ENCODE data around the gene C3orf20.

The C3orf20 gene

DNA sequence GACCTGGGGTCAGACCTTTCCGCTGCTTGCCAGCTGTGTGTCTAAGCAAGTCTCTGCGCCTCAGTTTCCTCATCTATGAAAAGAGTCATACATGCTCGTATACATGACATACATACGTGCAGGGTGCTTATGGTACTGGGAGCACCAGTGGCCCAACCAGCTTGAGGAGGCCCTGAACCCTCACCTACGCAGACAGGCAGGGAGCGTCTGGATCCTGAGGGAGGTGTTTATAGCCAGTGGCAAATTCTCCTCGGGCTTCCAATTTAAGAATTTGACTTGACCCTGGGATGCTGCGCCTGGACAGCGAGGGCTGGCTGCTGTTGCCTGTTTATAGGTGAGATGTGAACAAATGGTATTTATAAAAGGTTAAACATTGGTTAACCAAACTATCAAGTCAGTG, 126.1 kb downstream of the C3orf20 start:
- Histone ChIP-seq H3K36me3 (ENCODE audit: insufficient read depth, low read length) (no peaks in the 10 kb centered on the region), H3K27me3 (ENCODE audit: insufficient read depth, low read length) (no peaks in the 10 kb centered on the region), H3K4me1 (ENCODE audit: insufficient read depth, low read length) (no peaks in the 10 kb centered on the region), H3K9me3 (ENCODE audit: insufficient read depth, low read depth, low read length) (no peaks in the 10 kb centered on the region), H3K4me3 (ENCODE audit: low read length) (no peak overlapping the region), H3K9ac (ENCODE audit: low read depth, low read length) (no peak overlapping the region), H3K27ac (ENCODE audit: low read depth, low read length) (no peak overlapping the region)
- WGBS, result 93% methylated on average over 9 of the region's 9 CpGs

DNA sequence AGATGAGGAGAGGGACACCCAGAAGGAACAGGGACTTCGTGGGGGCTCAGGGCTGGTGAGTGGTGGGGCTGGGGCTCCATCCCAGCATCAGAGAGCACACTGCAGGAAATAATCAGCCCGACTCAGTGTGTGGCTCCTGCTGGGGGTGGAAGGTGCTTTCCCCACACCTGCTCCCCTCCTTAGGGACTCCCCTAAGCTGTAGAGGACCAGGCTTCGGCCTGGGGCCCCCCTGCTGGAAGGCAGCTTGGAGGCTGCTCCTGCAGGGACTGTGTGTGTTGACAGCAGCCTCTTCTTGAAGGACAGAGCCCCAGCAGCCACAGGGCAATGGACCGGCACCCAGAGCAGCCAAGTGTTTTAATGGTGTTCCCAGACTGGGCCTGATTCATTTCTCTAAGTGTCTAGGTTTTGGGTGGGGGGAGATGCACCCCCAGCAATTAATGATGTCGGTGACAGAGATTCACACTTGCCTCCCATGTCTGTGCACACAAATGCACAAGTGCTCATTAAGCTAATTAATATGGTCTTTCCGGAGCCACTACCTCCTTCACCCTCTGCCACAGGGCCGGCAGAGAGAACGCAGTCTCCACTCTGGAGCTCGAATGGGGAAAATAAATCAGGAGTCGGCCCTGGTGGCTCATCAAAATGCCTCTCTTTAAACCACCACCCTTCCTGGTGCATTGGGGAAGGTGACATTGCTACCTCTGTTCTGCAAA, 126.9 kb downstream of the C3orf20 start:
- Histone ChIP-seq H3K27ac (ENCODE audit: low read depth, low read length) (no peak overlapping the region), H3K27me3 (ENCODE audit: insufficient read depth, low read length) (no peaks in the 10 kb centered on the region; the same call in 1 of the 2 replicates), H3K4me1 (ENCODE audit: insufficient read depth, low read length) (no peaks in the 10 kb centered on the region), H3K9me3 (ENCODE audit: insufficient read depth, low read depth, low read length) (no peaks in the 10 kb centered on the region), H3K36me3 (ENCODE audit: insufficient read depth, low read length) (no peaks in the 10 kb centered on the region), H3K9ac (ENCODE audit: low read depth, low read length) (no peak overlapping the region), H3K4me3 (ENCODE audit: low read length) (no peak overlapping the region)
- WGBS, result 76% methylated on average over 10 of the region's 10 CpGs

DNA sequence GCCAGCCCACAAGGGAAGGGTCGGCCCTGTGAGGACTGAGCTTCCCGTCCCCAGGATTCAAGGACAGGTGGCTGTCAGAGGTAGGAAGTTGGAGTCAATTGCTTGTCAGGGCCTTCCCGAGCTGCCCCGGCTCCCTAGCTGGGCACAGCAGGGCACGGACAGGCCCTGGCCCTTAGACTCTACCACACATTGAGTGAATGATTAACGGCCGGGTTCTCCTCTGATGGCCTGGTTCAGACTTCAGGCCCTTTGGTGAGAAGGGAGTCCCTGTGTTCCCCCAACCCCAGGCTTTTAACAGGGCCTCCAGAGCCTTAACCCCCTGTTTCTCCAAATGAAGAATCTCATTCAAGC, 127.4 kb downstream of the C3orf20 start:
- H3K4me3 ChIP-seq (ENCODE audit: low read length), result no peak overlapping the region
- no peak overlapping the region for H3K9ac ChIP-seq (ENCODE audit: low read depth, low read length)
- no peak overlapping the region for H3K27ac ChIP-seq (ENCODE audit: low read depth, low read length)
- no peaks in the 10 kb centered on the region; the same call in 1 of the 2 replicates for H3K27me3 ChIP-seq (ENCODE audit: insufficient read depth, low read length)
- H3K4me1 ChIP-seq (ENCODE audit: insufficient read depth, low read length), result no peaks in the 10 kb centered on the region
- 78% methylated on average over 7 of the region's 7 CpGs for WGBS
- H3K9me3 ChIP-seq (ENCODE audit: insufficient read depth, low read depth, low read length), result no peaks in the 10 kb centered on the region
- H3K36me3 ChIP-seq (ENCODE audit: insufficient read depth, low read length), result no peaks in the 10 kb centered on the region

DNA sequence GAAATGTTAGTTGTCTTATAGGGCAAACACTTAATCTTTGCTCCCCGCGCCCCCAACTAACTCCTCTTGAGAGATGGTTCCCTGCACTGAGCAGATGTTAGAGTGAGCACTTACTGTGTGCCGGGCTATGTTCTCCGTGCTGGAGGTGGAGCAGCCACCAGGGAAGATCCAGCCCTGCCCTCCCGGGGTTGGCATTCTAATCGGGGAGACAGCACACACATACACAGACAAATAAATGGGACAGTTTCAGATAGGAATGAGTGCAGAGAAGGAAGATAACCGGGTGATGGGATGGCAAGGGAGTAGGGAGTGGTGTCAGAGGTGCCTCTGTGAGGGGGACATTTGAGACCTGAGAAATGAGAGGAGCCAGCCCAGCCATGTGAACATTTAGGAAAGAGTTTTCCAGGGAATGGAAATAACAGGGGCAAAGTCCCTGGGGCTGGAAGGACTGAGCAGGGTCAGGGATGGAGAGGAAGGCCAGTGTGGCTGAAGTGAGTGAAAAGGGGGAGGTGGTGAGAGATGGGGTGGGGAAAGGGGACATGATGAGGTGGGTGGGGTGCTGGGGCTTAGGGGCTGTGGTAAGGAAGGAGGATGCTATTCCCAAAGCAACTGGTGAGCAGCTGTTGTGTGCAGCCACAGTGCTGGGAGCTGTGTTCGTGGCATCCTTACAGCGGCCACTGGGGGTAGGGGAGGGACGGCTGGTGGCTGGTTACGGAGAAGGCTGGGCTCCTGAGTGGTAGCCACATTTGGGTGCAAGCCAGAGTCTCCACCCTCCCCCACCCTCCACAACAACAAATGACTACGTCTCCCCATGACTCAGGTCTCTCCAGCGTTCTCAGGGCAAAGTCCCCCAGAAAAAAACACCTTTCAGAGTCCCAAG, 128.4 kb downstream of the C3orf20 start:
- 77% methylated on average over 11 of the region's 13 CpGs for WGBS
- no peak overlapping the region for H3K9ac ChIP-seq (ENCODE audit: low read depth, low read length)
- H3K4me1 ChIP-seq (ENCODE audit: insufficient read depth, low read length), result no peaks in the 10 kb centered on the region
- no peaks in the 10 kb centered on the region for H3K9me3 ChIP-seq (ENCODE audit: insufficient read depth, low read depth, low read length)
- H3K27me3 ChIP-seq (ENCODE audit: insufficient read depth, low read length), result peaks cover 6% of the 10 kb centered on the region
- no peak overlapping the region for H3K4me3 ChIP-seq (ENCODE audit: low read length)
- no peaks in the 10 kb centered on the region for H3K36me3 ChIP-seq (ENCODE audit: insufficient read depth, low read length)
- no peak overlapping the region for H3K27ac ChIP-seq (ENCODE audit: low read depth, low read length)

DNA sequence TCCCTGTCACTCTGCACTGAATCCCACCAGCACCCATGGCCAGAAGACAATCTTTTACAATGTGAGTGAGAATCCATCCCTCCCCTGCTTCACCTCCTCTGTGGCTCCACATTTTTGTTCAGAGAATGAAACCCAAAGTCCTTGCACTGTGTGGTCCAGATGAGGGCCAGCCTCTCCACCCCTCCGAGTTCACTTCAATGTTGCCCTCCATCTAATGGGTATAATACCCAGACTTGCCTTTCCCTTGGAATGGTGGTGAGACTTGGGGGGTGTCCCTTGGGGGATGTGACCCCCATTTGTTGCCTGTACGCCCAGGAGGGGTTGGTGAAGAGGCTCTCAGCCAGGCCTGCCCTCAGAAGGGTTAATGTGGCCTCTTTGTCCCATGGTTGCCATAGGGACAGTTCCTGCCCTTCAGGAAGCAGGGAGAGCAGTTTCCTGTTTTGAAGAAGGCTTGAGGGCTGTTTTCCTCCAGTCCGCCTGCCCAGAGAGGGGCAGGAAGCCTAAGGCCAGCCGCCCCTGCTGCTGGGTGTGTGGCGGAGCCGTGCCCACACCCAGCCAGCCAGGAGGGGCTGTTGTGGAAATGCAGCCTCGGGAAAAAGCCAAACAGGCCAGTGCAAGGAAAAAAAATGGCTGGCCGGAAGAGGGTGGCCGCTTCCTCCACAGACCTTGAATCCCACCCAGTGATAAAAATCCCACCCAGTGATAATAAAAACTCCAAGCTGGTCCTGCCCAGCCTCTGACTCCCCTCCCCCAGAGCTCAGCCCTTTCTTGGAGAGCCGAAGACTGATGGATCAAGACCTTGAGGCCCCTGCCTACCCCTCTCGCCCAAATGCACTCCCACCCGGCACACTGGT, 129.3 kb downstream of the C3orf20 start:
- 79% methylated on average over 12 of the region's 12 CpGs for WGBS
- no peaks in the 10 kb centered on the region for H3K36me3 ChIP-seq (ENCODE audit: insufficient read depth, low read length)
- peaks cover 14% of the 10 kb centered on the region for H3K27me3 ChIP-seq (ENCODE audit: insufficient read depth, low read length)
- H3K9me3 ChIP-seq (ENCODE audit: insufficient read depth, low read depth, low read length), result no peaks in the 10 kb centered on the region
- no peak overlapping the region for H3K27ac ChIP-seq (ENCODE audit: low read depth, low read length)
- no peak overlapping the region for H3K4me3 ChIP-seq (ENCODE audit: low read length)
- H3K9ac ChIP-seq (ENCODE audit: low read depth, low read length), result no peak overlapping the region
- no peaks in the 10 kb centered on the region for H3K4me1 ChIP-seq (ENCODE audit: insufficient read depth, low read length)

DNA sequence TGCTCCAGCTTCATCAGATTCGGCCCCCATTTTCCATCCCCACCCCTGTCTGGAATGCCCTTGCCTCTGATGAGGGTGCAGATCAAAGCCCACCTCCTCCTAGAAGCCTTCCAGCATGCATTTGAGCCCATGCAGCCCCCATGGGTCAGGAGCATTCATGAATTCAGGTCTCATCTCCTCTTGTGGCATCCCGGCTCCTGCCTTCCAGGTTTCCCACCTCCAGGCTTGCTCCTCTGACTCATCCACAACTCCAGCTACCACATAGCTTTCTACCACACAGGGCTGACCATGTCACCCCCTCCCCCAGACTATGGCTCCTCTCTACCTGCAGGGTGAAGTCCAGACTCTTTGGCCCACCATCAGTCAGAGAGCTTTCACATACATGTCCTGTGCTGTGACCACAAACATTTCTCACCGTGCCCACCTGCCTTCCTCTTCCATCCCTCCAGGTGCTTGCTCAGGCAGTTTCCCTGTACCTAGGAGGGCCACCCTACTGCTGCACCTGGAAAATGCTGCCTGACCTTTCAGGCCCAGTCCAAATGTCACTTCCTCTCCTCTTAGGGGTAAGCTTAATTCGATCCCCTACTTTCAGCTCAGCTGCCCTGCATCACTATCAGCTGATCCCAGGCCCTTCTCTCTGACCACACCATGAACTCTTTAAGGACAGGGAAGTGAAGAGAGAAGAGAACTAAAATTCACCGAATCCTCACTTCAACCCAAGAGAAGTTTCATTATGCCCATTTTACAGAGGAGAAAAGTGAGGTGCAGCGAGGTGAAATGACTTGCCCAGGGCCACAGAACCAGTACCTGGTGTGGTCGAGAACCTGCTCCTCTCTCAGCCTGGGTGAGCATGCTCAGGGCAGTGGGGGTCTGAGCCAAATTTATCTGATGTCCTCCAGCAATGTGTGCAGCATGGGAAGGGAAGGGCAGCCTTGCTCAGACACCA, 130.2 kb downstream of the C3orf20 start:
- Histone ChIP-seq H3K9me3 (ENCODE audit: insufficient read depth, low read depth, low read length) (no peaks in the 10 kb centered on the region), H3K4me3 (ENCODE audit: low read length) (no peak overlapping the region), H3K9ac (ENCODE audit: low read depth, low read length) (no peak overlapping the region), H3K27me3 (ENCODE audit: insufficient read depth, low read length) (peaks cover 23% of the 10 kb centered on the region), H3K27ac (ENCODE audit: low read depth, low read length) (no peak overlapping the region), H3K36me3 (ENCODE audit: insufficient read depth, low read length) (no peaks in the 10 kb centered on the region), H3K4me1 (ENCODE audit: insufficient read depth, low read length) (peaks cover 3% of the 10 kb centered on the region; the same call in 1 of the 2 replicates)
- 71% methylated on average over 6 of the region's 7 CpGs for WGBS

DNA sequence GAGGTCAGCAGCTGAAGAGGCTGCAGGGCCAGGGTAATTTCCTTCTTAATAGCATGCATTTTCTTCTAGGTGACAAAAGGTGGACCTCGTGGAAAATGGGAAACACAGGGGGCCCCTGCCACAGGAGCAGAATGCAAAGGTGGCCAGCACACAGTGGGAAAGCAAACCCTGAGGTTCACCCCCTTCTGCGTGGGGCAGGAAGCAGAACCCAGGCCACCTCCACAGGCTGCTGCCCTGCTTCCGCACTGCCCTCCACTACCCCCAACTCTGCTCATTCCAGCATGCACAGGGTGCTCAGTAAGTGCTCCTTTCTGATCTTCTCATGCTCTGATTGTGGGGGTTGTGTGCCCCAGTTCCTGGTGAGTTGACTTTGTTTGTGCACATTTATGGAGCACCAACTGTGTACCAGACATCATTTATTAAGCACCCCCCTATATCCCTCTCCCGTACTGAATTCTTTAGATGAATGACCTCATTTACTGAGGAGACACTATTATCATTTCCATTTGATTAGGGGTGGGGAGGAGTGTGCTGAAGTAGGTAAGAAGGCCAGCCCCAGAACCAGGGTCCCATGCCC, 131.1 kb downstream of the C3orf20 start:
- no peak overlapping the region for H3K9ac ChIP-seq (ENCODE audit: low read depth, low read length)
- WGBS, result 73% methylated on average over 4 of the region's 4 CpGs
- H3K9me3 ChIP-seq (ENCODE audit: insufficient read depth, low read depth, low read length), result no peaks in the 10 kb centered on the region
- H3K36me3 ChIP-seq (ENCODE audit: insufficient read depth, low read length), result no peaks in the 10 kb centered on the region
- H3K4me1 ChIP-seq (ENCODE audit: insufficient read depth, low read length), result peaks cover 3% of the 10 kb centered on the region; the same call in 1 of the 2 replicates
- no peak overlapping the region for H3K4me3 ChIP-seq (ENCODE audit: low read length)
- H3K27me3 ChIP-seq (ENCODE audit: insufficient read depth, low read length), result peaks cover 30% of the 10 kb centered on the region
- H3K27ac ChIP-seq (ENCODE audit: low read depth, low read length), result no peak overlapping the region

DNA sequence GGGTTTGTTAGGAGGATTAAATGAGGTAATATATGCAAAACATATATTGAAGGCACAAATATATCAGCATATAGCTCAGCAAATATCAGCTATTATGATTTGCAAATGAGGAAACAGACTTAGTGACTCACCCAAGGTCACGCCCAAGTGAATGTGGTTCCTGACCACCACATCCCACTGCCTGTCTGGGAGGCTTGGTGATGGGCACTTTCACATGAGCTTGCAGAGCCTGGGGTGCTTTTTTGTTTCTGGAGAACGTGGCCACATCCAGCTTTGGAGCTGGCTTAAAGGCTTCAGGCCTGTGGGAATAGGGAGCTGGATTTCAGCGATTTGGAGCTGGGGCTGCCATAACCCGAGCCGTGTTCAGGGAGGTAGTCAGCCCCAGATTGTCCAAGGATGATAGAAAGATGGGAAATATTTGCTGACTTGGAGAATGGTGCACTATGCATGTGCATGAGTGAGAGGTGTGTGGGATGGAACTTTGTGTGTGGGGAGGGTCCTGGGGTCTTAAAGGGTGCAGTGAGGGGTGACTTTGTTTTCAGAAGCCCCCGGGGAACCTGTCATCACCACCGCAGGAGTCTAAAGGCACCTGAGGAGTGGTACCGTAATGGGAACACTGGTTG, 131.8 kb downstream of the C3orf20 start:
- Histone ChIP-seq H3K36me3 (ENCODE audit: insufficient read depth, low read length) (no peaks in the 10 kb centered on the region), H3K4me3 (ENCODE audit: low read length) (no peak overlapping the region), H3K27me3 (ENCODE audit: insufficient read depth, low read length) (peaks cover 37% of the 10 kb centered on the region), H3K9ac (ENCODE audit: low read depth, low read length) (no peak overlapping the region), H3K9me3 (ENCODE audit: insufficient read depth, low read depth, low read length) (no peaks in the 10 kb centered on the region), H3K27ac (ENCODE audit: low read depth, low read length) (no peak overlapping the region), H3K4me1 (ENCODE audit: insufficient read depth, low read length) (peaks cover 3% of the 10 kb centered on the region; the same call in 1 of the 2 replicates)
- 80% methylated on average over 8 of the region's 8 CpGs for WGBS

DNA sequence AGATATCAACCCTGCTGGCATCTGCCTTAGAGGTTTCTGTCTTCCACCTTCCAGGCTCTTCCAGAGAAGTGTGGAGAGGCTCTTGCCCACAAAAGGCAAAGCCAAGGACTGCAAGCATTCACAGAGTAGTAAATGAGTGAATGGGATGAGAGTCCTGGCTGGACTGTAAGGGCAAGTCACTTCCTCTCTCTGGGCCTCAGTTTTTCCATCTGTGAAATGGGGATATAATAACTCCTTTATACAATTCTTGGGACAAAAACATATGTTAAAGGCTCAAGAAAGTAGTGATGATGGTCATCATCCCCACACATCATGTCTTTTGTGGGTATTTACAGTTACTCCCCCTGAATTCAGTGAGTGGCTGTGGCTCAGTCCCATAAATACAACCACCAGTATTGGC, 133.1 kb downstream of the C3orf20 start:
- H3K9me3 ChIP-seq (ENCODE audit: insufficient read depth, low read depth, low read length), result no peaks in the 10 kb centered on the region
- H3K27ac ChIP-seq (ENCODE audit: low read depth, low read length), result no peak overlapping the region
- no peak overlapping the region for H3K4me3 ChIP-seq (ENCODE audit: low read length)
- H3K36me3 ChIP-seq (ENCODE audit: insufficient read depth, low read length), result no peaks in the 10 kb centered on the region
- H3K9ac ChIP-seq (ENCODE audit: low read depth, low read length), result no peak overlapping the region
- H3K4me1 ChIP-seq (ENCODE audit: insufficient read depth, low read length), result peaks cover 9% of the 10 kb centered on the region; the same call in 1 of the 2 replicates
- peaks cover 49% of the 10 kb centered on the region for H3K27me3 ChIP-seq (ENCODE audit: insufficient read depth, low read length)

All from HUES64 (cell line).